ENCODE data around the gene AGBL1.

GRCh38 chr15:86125775-86126174 lies 46.1 kb downstream of the AGBL1 start:
- TF ChIP-seq POLR2A (IDR thresholded peaks at IDR 0.05) (no peak), CTCF (IDR thresholded peaks at IDR 0.05) (no peak)

Data from heart left ventricle (tissue), 13 donors.